AG04450 (cell line): ENCODE results near the gene ENKUR. TPM values are rescaled to one million over a fixed set of nuclear protein-coding genes. Genes with fewer than 3 reads are reported as not detected.

Experiments used
- CTCF ChIA-PET: fragments of 300-600, 350-600 bp; formaldehyde crosslinking; extraction: SDS; loops from one replicate; lab custom pipeline; 2022; ENCODE audit warnings: antibody characterized with exemption, inconsistent platforms; lab: Charles Lee
- POLR2A ChIA-PET: fragments of 350-600 bp; formaldehyde crosslinking; extraction: SDS; loops from one replicate; lab custom pipeline; 2021; ENCODE audit warnings: antibody characterized with exemption, inconsistent platforms; lab: Yijun Ruan, JAX
- DNase-seq: peaks from one replicate; pipeline ENCODE4 v3.0.0-alpha.2; 2011; ENCODE audit warnings: low read depth, low spot score
- H3K27ac ChIP-seq: one replicate; pipeline ENCODE4 v1.5.1; 2012; ENCODE audit warnings: low read depth, low read length, control low read depth
- H3K27me3 ChIP-seq: one replicate; pipeline ENCODE4 v1.6.0; 2012; ENCODE audit warnings: low read length; ENCODE audit not compliant: control insufficient read depth, insufficient read depth
- H3K4me3 ChIP-seq: 2 replicates; pipeline ENCODE4 v1.5.1; 2011; ENCODE audit warnings: mild to moderate bottlenecking, low read depth, low read length, control low read depth
- H3K9me3 ChIP-seq: 2 replicates; pipeline ENCODE4 v1.5.1; 2012; ENCODE audit warnings: low read length; ENCODE audit not compliant: control insufficient read depth, insufficient read depth
- polyA minus RNA-seq: library from RNA; depleted of rRNA, polyadenylated mRNA; stranded (reverse); fragments of >200 nt; gene quantifications from 2 replicates; pipeline ENCODE4 v1.2.3, GENCODE V29; 2011; rRNA and poly(A)+ RNA removed
- polyA plus RNA-seq: library from polyadenylated mRNA; depleted of rRNA; stranded (reverse); fragments of >200 nt; gene quantifications from 2 replicates; pipeline ENCODE4 v1.2.3, GENCODE V29; 2011; rRNA removed
- TF ChIP-seq, protein P1 (sequence below): IDR thresholded peaks from 2 replicates; pipeline ENCODE4 v1.5.1; 2011; ENCODE audit warnings: low read depth, low read length, control low read depth, inconsistent platforms

ENKUR gene, protein sequence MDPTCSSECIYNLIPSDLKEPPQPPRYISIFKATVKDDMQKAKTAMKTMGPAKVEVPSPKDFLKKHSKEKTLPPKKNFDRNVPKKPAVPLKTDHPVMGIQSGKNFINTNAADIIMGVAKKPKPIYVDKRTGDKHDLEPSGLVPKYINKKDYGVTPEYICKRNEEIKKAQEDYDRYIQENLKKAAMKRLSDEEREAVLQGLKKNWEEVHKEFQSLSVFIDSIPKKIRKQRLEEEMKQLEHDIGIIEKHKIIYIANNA
- polyA plus RNA-seq (0.11 TPM in 1 of 2 replicates, not detected in the other), polyA minus RNA-seq (0.23 TPM in 1 of 2 replicates, not detected in the other)

DNA sequence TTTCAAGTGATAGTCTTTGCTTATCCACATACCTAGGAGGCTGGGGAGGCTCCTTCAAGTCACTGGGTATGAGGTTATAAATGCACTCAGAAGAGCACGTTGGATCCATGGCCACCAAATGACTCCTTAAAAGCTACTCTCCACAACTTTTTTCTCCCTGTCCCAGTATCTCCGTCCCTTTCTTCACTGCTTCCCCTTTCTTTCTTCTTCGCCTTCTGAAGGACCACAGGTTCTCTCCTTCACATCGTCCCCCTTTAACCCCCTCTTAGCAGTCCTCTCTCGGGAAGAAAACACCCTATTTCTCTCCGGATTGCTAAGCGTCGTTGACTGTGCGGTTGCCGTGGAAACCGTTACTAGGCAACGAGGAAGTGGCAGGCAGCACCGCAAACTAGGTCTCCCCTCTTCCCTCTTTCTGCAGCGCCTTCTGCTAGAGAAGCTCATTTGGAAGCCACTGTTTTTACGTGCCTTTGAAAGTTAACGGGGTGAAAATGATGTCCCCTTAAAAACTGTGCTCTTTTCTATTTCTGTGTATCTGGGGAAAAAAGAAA, at the start of gene ENKUR:
Gene ENKUR, minus strand, starts transcription at position 331 of the 548 bp plus-strand sequence. Its CDS starts 222 bp downstream, at position 109.
- ChIA-PET CTCF (interaction anchor here (0.6 to 1.3 kb wide), 3 partner anchors 65 to 1110 kb away, joined by 3 to 6 read pairs (median 4); no protein-coding TSS in a partner anchor), POLR2A (interaction anchor here (0.6 to 1.0 kb wide), 2 partner anchors 60 to 293 kb away, joined by 3 to 7 read pairs; no protein-coding TSS in a partner anchor)
- Histone ChIP-seq H3K9me3 (no peaks in the 10 kb centered on the region), H3K27ac (peak within 1 kb of the TSS; percentile 94), H3K27me3 (no peaks in the 10 kb centered on the region), H3K4me3 (peak within 1 kb of the TSS; percentile 89)
- TF ChIP-seq, protein P1, sequence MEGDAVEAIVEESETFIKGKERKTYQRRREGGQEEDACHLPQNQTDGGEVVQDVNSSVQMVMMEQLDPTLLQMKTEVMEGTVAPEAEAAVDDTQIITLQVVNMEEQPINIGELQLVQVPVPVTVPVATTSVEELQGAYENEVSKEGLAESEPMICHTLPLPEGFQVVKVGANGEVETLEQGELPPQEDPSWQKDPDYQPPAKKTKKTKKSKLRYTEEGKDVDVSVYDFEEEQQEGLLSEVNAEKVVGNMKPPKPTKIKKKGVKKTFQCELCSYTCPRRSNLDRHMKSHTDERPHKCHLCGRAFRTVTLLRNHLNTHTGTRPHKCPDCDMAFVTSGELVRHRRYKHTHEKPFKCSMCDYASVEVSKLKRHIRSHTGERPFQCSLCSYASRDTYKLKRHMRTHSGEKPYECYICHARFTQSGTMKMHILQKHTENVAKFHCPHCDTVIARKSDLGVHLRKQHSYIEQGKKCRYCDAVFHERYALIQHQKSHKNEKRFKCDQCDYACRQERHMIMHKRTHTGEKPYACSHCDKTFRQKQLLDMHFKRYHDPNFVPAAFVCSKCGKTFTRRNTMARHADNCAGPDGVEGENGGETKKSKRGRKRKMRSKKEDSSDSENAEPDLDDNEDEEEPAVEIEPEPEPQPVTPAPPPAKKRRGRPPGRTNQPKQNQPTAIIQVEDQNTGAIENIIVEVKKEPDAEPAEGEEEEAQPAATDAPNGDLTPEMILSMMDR, result no peak
- peak; percentile 82 for DNase-seq

DNA sequence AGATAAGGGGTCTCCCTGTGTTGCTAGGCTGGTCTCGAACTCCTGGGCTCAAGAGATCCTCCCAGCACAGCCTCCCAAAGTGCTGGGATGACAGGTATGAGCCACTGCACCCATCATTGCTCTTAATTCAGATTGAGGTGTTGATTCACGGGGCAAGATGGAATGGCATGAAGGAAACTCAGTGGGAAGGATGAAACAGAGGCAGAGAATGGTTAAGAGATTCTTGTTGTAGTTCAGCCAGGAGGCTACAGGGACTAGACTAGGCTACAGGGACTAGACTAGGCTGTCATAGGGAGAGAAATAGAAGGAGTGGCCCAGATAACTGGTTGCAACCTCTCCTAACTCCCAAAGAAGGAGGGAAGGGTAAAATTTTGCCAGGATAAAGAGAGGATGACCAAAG, 48.4 kb upstream of the ENKUR start:
- CTCF ChIA-PET, result interaction anchor here (2.9 kb wide), 1 partner anchor 17 kb away, joined by 15 read pairs; no protein-coding TSS in a partner anchor
- Histone ChIP-seq H3K27ac (no peak overlapping the region), H3K4me3 (no peak overlapping the region), H3K9me3 (no peaks in the 10 kb centered on the region), H3K27me3 (no peaks in the 10 kb centered on the region)
- TF ChIP-seq, protein P1, result no peak
- no peak for DNase-seq
- POLR2A ChIA-PET, result no interaction called here

DNA sequence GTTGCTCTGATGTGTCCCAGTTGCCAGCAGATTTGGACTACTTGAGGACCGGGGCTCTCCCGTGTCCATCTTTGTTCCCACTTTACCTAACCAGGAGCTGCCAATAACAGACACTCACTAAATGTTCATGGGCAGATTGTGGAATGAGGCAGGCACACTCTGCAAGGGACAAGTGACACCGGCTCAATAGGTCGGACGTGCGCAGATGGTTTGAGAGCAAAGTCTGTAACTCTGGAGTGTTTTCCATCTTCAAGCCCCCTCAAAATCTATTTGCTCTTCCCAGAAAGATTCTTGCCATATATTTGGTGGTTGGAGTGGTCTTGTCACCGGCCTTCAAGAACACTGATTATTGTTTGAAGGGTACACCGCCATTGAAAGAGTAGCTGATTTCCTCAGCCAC, 47.7 kb upstream of the ENKUR start:
- ChIA-PET POLR2A (no interaction called here), CTCF (interaction anchor here (2.9 kb wide), 1 partner anchor 17 kb away, joined by 15 read pairs; no protein-coding TSS in a partner anchor)
- no peaks in the 10 kb centered on the region for H3K9me3 ChIP-seq
- H3K4me3 ChIP-seq, result no peak overlapping the region
- TF ChIP-seq, protein P1, result no peak
- no peak for DNase-seq
- no peak overlapping the region for H3K27ac ChIP-seq
- no peaks in the 10 kb centered on the region for H3K27me3 ChIP-seq

DNA sequence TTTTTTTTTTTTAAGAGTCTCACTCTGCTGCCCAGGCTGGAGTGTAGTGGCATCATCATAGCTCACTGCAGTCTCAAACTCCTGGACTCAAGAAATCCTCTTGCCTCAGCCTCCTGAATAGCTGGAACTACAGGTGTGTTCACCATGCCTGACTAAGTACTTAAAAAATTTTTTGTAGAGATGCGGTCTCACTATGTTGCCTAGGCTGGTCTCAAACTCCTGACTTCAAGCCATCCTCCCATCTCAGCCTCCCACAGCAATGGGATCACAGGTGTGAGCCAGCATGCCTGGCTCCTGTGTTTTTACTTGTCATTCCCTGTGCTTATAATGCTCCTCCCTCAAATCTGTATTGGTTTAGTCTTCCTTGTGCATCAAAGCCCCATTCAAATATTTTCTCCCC, 47.2 kb upstream of the ENKUR start:
- ChIA-PET POLR2A (no interaction called here), CTCF (no interaction called here)
- no peaks in the 10 kb centered on the region for H3K27me3 ChIP-seq
- TF ChIP-seq, protein P1, result no peak
- no peak overlapping the region for H3K27ac ChIP-seq
- DNase-seq, result no peak
- H3K4me3 ChIP-seq, result no peak overlapping the region
- no peaks in the 10 kb centered on the region for H3K9me3 ChIP-seq
